DND-41 (cell line): ENCODE results near the gene MCF2L2.

Source experiments
- ATAC-seq: fragments of 200-7000 bp; cut with Tn5 transposase; 3 replicates; pipeline ENCODE4 v1.9.1; 2021; ENCODE audit warnings: low read depth; ENCODE audit not compliant: insufficient read depth
- DNase-seq: peaks from one replicate; pipeline ENCODE4 v3.0.0-alpha.2; 2020
- H2AFZ ChIP-seq: 2 replicates; pipeline ENCODE4 v1.6.0; 2012; ENCODE audit warnings: low read depth, low read length
- H3K27ac ChIP-seq: 2 replicates; pipeline ENCODE4 v1.5.1; 2012; ENCODE audit warnings: low read length, inconsistent platforms
- H3K27me3 ChIP-seq: fragments of 200-600 bp; sonication (generic); 2 replicates; pipeline ENCODE4 v1.6.0; 2012; ENCODE audit warnings: low read length, mild to moderate bottlenecking, inconsistent platforms; ENCODE audit not compliant: insufficient read depth, poor library complexity
- H3K36me3 ChIP-seq: 2 replicates; pipeline ENCODE4 v1.5.1; 2012; ENCODE audit warnings: low read length, inconsistent platforms; ENCODE audit not compliant: insufficient read depth
- H3K4me1 ChIP-seq: 2 replicates; pipeline ENCODE4 v1.5.1; 2012; ENCODE audit warnings: mild to moderate bottlenecking, low read length; ENCODE audit not compliant: insufficient read depth
- H3K4me2 ChIP-seq: 2 replicates; pipeline ENCODE4 v1.6.0; 2012; ENCODE audit warnings: mild to moderate bottlenecking, moderate library complexity, low read length, inconsistent platforms; ENCODE audit not compliant: insufficient read depth
- H3K4me3 ChIP-seq, 2 experiments: fragments of 200-600 bp in 1 of 2; shearing (Covaris generic) in 1 of 2; 2 replicates each; pipeline ENCODE4 v1.5.1; 2012 to 2016; ENCODE audit warnings: inconsistent platforms in 2 of 2, low read length in 2 of 2, mild to moderate bottlenecking in 2 of 2, low read depth in 1 of 2, moderate library complexity in 1 of 2
- H3K79me2 ChIP-seq: 2 replicates; pipeline ENCODE4 v1.6.0; 2012; ENCODE audit warnings: low read length, inconsistent platforms; ENCODE audit not compliant: insufficient read depth
- H3K9ac ChIP-seq: 2 replicates; pipeline ENCODE4 v1.6.0; 2012; ENCODE audit warnings: low read depth, mild to moderate bottlenecking, inconsistent platforms, low read length, moderate library complexity
- H3K9me3 ChIP-seq: 2 replicates; pipeline ENCODE4 v1.5.1; 2012; ENCODE audit warnings: low read length, moderate library complexity, mild to moderate bottlenecking, inconsistent platforms; ENCODE audit not compliant: insufficient read depth, severe bottlenecking
- H4K20me1 ChIP-seq: 2 replicates; pipeline ENCODE4 v1.6.0; 2012; ENCODE audit warnings: low read length; ENCODE audit not compliant: insufficient read depth
- EZH2 ChIP-seq: IDR thresholded peaks from 3 replicates; pipeline ENCODE4 v1.6.1; 2012; ENCODE audit warnings: borderline replicate concordance, low read depth, mild to moderate bottlenecking, moderate library complexity, low read length, inconsistent platforms; ENCODE audit not compliant: severe bottlenecking
- TF ChIP-seq, protein P1 (sequence below): IDR thresholded peaks from 2 replicates; pipeline ENCODE4 v1.5.1; 2012; ENCODE audit warnings: borderline replicate concordance, low read length, moderate library complexity, mild to moderate bottlenecking; ENCODE audit not compliant: poor library complexity, severe bottlenecking; ENCODE audit errors: extremely low read depth

MCF2L2 gene

DNA sequence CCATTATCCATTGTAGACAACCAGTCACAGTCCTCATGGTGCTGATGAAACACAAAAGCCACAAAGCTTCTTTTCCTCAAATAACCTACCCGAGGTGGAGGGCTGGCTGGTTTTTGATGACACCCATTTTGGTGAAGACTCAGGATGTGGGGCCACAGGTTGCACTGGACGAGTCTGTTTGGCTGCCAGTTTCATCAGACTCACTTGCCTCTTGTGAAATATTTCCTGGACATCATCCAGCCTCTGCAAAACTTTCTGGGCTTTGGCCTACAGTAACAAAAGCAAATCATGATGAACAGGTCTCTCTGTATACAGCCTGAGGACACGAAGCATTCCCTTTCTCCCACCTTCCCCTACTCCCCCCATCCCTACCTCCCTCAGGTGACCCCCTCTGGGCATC lies 133.2 kb downstream of the MCF2L2 start:
- Histone ChIP-seq H3K27ac (no peak overlapping the region), H3K4me3 (no peak overlapping the region), H3K27me3 (no peaks in the 10 kb centered on the region), H3K79me2 (no peaks in the 10 kb centered on the region), H3K9me3 (no peaks in the 10 kb centered on the region), H3K4me1 (no peaks in the 10 kb centered on the region), H2AFZ (no peak overlapping the region), H3K36me3 (no peaks in the 10 kb centered on the region), H3K4me2 (no peak overlapping the region), H4K20me1 (no peaks in the 10 kb centered on the region), H3K9ac (no peak overlapping the region)
- ATAC-seq (no peak), DNase-seq (no peak)
- TF ChIP-seq, protein P1, sequence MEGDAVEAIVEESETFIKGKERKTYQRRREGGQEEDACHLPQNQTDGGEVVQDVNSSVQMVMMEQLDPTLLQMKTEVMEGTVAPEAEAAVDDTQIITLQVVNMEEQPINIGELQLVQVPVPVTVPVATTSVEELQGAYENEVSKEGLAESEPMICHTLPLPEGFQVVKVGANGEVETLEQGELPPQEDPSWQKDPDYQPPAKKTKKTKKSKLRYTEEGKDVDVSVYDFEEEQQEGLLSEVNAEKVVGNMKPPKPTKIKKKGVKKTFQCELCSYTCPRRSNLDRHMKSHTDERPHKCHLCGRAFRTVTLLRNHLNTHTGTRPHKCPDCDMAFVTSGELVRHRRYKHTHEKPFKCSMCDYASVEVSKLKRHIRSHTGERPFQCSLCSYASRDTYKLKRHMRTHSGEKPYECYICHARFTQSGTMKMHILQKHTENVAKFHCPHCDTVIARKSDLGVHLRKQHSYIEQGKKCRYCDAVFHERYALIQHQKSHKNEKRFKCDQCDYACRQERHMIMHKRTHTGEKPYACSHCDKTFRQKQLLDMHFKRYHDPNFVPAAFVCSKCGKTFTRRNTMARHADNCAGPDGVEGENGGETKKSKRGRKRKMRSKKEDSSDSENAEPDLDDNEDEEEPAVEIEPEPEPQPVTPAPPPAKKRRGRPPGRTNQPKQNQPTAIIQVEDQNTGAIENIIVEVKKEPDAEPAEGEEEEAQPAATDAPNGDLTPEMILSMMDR, result no peak
- TF ChIP-seq EZH2, result no peak

DNA sequence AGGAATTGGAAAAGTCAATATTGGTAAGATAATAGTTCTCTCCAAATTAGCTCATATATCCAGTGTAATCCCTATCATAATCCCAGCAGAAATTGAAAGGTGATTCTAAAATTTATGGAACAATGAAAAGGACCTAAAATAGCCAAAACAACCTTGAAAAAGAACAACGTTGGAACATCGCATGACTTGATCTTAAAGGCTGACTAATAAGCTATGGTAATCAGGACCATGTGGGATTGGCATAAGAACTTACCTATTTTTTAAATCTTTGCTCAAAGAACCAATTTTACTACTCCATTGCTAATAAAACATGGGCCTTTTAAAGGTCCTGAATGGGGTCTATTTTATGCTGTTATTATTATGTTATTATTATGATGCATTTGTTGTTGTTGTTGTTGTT lies 134.5 kb downstream of the MCF2L2 start:
- Histone ChIP-seq H3K9me3 (no peaks in the 10 kb centered on the region), H3K9ac (no peak overlapping the region), H3K79me2 (no peaks in the 10 kb centered on the region), H4K20me1 (no peaks in the 10 kb centered on the region), H3K4me3 (no peak overlapping the region), H3K27me3 (no peaks in the 10 kb centered on the region), H3K4me1 (no peaks in the 10 kb centered on the region), H3K36me3 (no peaks in the 10 kb centered on the region), H3K4me2 (no peak overlapping the region), H2AFZ (no peak overlapping the region), H3K27ac (no peak overlapping the region)
- DNase-seq, result no peak
- TF ChIP-seq, protein P1, result no peak
- TF ChIP-seq EZH2, result no peak
- no peak for ATAC-seq

DNA sequence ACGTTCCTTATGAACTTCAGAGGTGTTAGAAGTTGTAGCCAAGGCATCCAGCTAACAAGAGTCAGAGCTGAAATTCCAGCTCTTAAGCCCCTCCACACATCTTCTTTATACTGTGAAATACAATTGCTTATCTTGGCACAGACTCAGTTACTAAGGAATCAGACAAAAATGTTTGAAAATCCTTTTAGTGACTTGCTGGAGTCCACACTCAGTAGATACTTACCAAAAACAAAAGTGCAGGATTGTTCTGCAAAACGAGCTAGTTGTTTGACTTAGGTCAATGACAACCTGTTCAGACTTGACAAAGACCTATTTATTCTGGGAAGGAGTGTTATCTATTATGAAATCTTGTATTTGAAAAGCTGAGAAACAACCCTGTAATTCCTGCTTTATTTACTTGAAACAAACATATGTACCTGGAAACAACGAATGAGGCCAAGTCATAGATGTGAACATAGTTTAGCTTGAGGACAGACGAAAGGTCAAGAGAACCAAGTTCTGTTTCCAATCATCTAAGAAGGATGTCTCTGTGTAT lies 136.9 kb downstream of the MCF2L2 start:
- Histone ChIP-seq H3K4me3 (no peak overlapping the region), H3K9me3 (no peaks in the 10 kb centered on the region), H2AFZ (no peak overlapping the region), H3K36me3 (no peaks in the 10 kb centered on the region), H3K4me2 (no peak overlapping the region), H4K20me1 (no peaks in the 10 kb centered on the region), H3K27me3 (no peaks in the 10 kb centered on the region), H3K4me1 (no peaks in the 10 kb centered on the region; the same call in 1 of the 2 replicates), H3K9ac (no peak overlapping the region), H3K27ac (no peak overlapping the region), H3K79me2 (no peaks in the 10 kb centered on the region)
- TF ChIP-seq, protein P1, result no peak
- no peak for TF ChIP-seq EZH2
- DNase-seq (no peak), ATAC-seq (no peak)

DNA sequence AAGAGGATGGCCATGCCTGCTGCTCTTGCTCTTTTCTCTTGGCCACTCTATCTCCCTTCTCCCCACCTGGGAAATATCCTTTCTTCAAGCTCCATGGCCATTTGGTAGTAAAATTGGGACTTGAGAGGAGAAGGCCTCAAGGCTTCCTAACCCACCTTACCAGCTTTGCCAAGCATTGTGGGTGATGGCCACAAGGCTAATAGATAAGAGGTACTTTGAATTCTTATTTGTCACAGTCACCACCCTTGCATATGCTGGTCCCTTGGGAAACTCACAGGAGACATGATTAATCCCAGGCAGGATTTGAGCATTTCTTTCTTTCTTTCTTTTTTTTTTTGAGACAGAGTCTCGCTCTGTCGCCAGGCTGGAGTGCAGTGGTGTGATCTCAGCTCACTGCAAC lies 138.2 kb downstream of the MCF2L2 start:
- H3K4me3 ChIP-seq, result no peak overlapping the region
- no peaks in the 10 kb centered on the region for H3K79me2 ChIP-seq
- H3K4me2 ChIP-seq, result no peak overlapping the region
- TF ChIP-seq, protein P1, result no peak
- no peak for TF ChIP-seq EZH2
- H3K9ac ChIP-seq, result no peak overlapping the region
- DNase-seq (no peak), ATAC-seq (no peak)
- no peak overlapping the region for H3K27ac ChIP-seq
- H3K9me3 ChIP-seq, result no peaks in the 10 kb centered on the region
- H2AFZ ChIP-seq, result no peak overlapping the region
- H3K27me3 ChIP-seq, result no peaks in the 10 kb centered on the region
- H3K36me3 ChIP-seq, result no peaks in the 10 kb centered on the region
- peaks cover 12% of the 10 kb centered on the region for H3K4me1 ChIP-seq
- H4K20me1 ChIP-seq, result no peaks in the 10 kb centered on the region
